ENCODE results near the gene LSM14A.

- no peak for TF ChIP-seq CTCF (IDR thresholded peaks at IDR 0.05)
- TF ChIP-seq POLR2A (IDR thresholded peaks at IDR 0.05): no peak
Measured at GRCh38 chr19:34278783-34279182, 106.5 kb downstream of the LSM14A start.
